CD4-positive, alpha-beta T cell treated with Interleukin-2 at 100 ng/mL for 4 hours (primary cell): Measurements from ENCODE around the gene APH1B.
"Not testable (repeated sequence)": the region's sequence is repeated elsewhere in the genome, so short reads cannot be mapped to it uniquely, and the experiment has no call there.

ENCODE experiments used
- DNase-seq: peaks from one replicate; pipeline ENCODE4 v3.0.0-alpha.2; 2020; ENCODE audit warnings: low spot score

Gene APH1B

GRCh38 chr15:63332367-63333124 lies 55.1 kb downstream of the APH1B start:
- no peak for DNase-seq

- no peak for DNase-seq
Observed at GRCh38 chr15:63334821-63335220, 57.4 kb downstream of the APH1B start.

GRCh38 chr15:63335543-63336240 lies 58.3 kb downstream of the APH1B start:
- no peak for DNase-seq

- no peak for DNase-seq
Observed at GRCh38 chr15:63337046-63337445, 59.6 kb downstream of the APH1B start.

GRCh38 chr15:63338170-63338569 lies 60.8 kb downstream of the APH1B start:
- DNase-seq: no peak

- no peak for DNase-seq
Observed at GRCh38 chr15:63339006-63339766, 61.8 kb downstream of the APH1B start.

- DNase-seq: no peak
Observed at GRCh38 chr15:63339836-63340235, 62.4 kb downstream of the APH1B start.

- DNase-seq: no peak
Observed at GRCh38 chr15:63340353-63340752, 62.9 kb downstream of the APH1B start.

- no peak for DNase-seq
Observed at GRCh38 chr15:63340878-63341277, 63.5 kb downstream of the APH1B start.

- DNase-seq: no peak
Observed at GRCh38 chr15:63341898-63342297, 64.5 kb downstream of the APH1B start.

- DNase-seq: not testable (repeated sequence)
Observed at GRCh38 chr15:63342996-63343562, 65.7 kb downstream of the APH1B start.

- DNase-seq: no peak
Observed at GRCh38 chr15:63344731-63345390, 67.5 kb downstream of the APH1B start.

GRCh38 chr15:63345391-63345752 lies 68.0 kb downstream of the APH1B start:
- no peak for DNase-seq

- no peak for DNase-seq
Observed at GRCh38 chr15:63347074-63347857, 69.9 kb downstream of the APH1B start.

GRCh38 chr15:63348392-63348791 lies 71.0 kb downstream of the APH1B start:
- no peak for DNase-seq

- DNase-seq: no peak
Observed at GRCh38 chr15:63349156-63349555, 71.8 kb downstream of the APH1B start.

GRCh38 chr15:63349621-63350020 lies 72.2 kb downstream of the APH1B start:
- DNase-seq: no peak

GRCh38 chr15:63350178-63350621 lies 72.8 kb downstream of the APH1B start:
- no peak for DNase-seq

- no peak for DNase-seq
Observed at GRCh38 chr15:63351170-63351569, 73.8 kb downstream of the APH1B start.

GRCh38 chr15:63352808-63353207 lies 75.4 kb downstream of the APH1B start:
- no peak for DNase-seq

- no peak for DNase-seq
Observed at GRCh38 chr15:63353261-63353660, 75.9 kb downstream of the APH1B start.
